Small intestine (tissue), 7 donors: Measurements from ENCODE around the gene MAPK1. TPM values are rescaled to one million over a fixed set of nuclear protein-coding genes. Genes with fewer than 3 reads are reported as not detected.
A peak's percentile ranks its signal among the peaks of the same experiment; 100 is the strongest.
"Not testable (repeated sequence)": the region's sequence is repeated elsewhere in the genome, so short reads cannot be mapped to it uniquely, and the experiment has no call there.

Experiments
- DNase-seq, 2 donors: peaks; one replicate each; pipeline versions ENCODE4 v3.0.0 to v3.0.0-alpha.2; 2013
- FAIRE-seq: peaks from 2 replicates; lab custom pipeline; 2012; peaks lifted over from hg19 to GRCh38; lab: Jason Lieb, UNC
- H3K27ac ChIP-seq, 3 donors: one replicate each; pipeline ENCODE4 v1.5.1; 2013; ENCODE audit warnings: low read length in 2 of 3, mild to moderate bottlenecking in 2 of 3, control low read depth in 1 of 3, inconsistent platforms in 1 of 3, low read depth in 1 of 3, moderate library complexity in 1 of 3
- H3K27me3 ChIP-seq, 3 donors: one replicate each; pipeline ENCODE4 v1.6.1; 2013; ENCODE audit warnings: low read length in 3 of 3, inconsistent platforms in 1 of 3; ENCODE audit not compliant: control insufficient read depth in 3 of 3, insufficient read depth in 3 of 3
- H3K36me3 ChIP-seq, 3 donors: one replicate each; pipeline ENCODE4 v1.6.1; 2013; ENCODE audit warnings: low read length in 3 of 3, inconsistent platforms in 1 of 3, low read depth in 1 of 3, mild to moderate bottlenecking in 1 of 3, moderate library complexity in 1 of 3; ENCODE audit not compliant: control insufficient read depth in 3 of 3, insufficient read depth in 2 of 3
- H3K4me1 ChIP-seq, 3 donors: one replicate each; pipeline ENCODE4 v1.6.1; 2013; ENCODE audit warnings: low read length in 2 of 3, inconsistent platforms in 1 of 3, low read depth in 1 of 3, mild to moderate bottlenecking in 1 of 3, moderate library complexity in 1 of 3; ENCODE audit not compliant: control insufficient read depth in 3 of 3, insufficient read depth in 2 of 3
- H3K4me3 ChIP-seq, 3 donors: one replicate each; pipeline ENCODE4 v1.5.1; 2013; ENCODE audit warnings: low read length in 3 of 3, control low read depth in 1 of 3, inconsistent platforms in 1 of 3, low read depth in 1 of 3, mild to moderate bottlenecking in 1 of 3, moderate library complexity in 1 of 3
- H3K9me3 ChIP-seq, 2 donors: one replicate each; pipeline ENCODE4 v1.6.1; 2013; ENCODE audit warnings: low read depth in 1 of 2, low read length in 1 of 2; ENCODE audit not compliant: control insufficient read depth in 2 of 2, insufficient read depth in 1 of 2
- WGBS, 3 donors: extraction: QIAGEN DNeasy Blood & Tissue Kit; methylation state at CpG; one replicate each; pipeline ENCODE4 v1.1.7; 2013; 5-methylcytosine and 5-hydroxymethylcytosine counted together
- polyA plus RNA-seq, 4 donors: library from polyadenylated mRNA; stranded (reverse) in 3 of 4; unstranded in 1 of 4; fragments of 200-250 nt in 3 of 4; fragments of 120-200 nt in 1 of 4; gene quantifications; one replicate each; pipeline versions ENCODE4 v1.2.1 to v1.2.3, GENCODE V29; 2013
- donor health status: healthy with polysubstance abuse.
- donor health status: control.
- donor health status: control.
- donor health status: Bipolar disorder and iron deficiency.
- donor health status: healthy.

MAPK1 gene
- polyA plus RNA-seq, 4 donors = 10.3 to 76.5 (median 14.2) TPM

- 0 to 1% (median 1%) methylated on average over 54 to 102 of the region's 102 CpGs for WGBS, 3 donors
- Histone ChIP-seq H3K4me3 (peak within 1 kb of the TSS; percentile 44 to 59 (median 57)), H3K4me1 (peaks cover 0 to 7% (median 3%) of the 10 kb centered on the region in 3 donors), H3K9me3 (no peaks in the 10 kb centered on the region), H3K27ac (peak within 1 kb of the TSS in 1 of 3 donors; percentile 82), H3K27me3 (peaks cover 0 to 29% (median 0%) of the 10 kb centered on the region in 3 donors), H3K36me3 (no peaks in the 10 kb centered on the region)
- DNase-seq (peak; percentile 94 to 98), FAIRE-seq (no peak)
Observed at GRCh38 chr22:21735200-21736083, 132.0 kb downstream of the MAPK1 start, which contains the start of gene YPEL1. TSS of gene YPEL1 (minus strand) at chr22:21735794. CDS start at chr22:21710744, 25,050 bp downstream.

- peak in 1 of 2 donors; percentile 32 for DNase-seq
- H3K9me3 ChIP-seq = no peaks in the 10 kb centered on the region
- peaks cover 0 to 29% (median 0%) of the 10 kb centered on the region in 3 donors for H3K27me3 ChIP-seq
- no peaks in the 10 kb centered on the region for H3K36me3 ChIP-seq
- 17 to 21% (median 17%) methylated on average over 8 of the region's 8 CpGs for WGBS, 3 donors
- peak overlapping the region; percentile 44 to 59 (median 57) for H3K4me3 ChIP-seq
- FAIRE-seq = no peak
- H3K27ac ChIP-seq = peak overlapping the region in 1 of 3 donors; percentile 82
- peaks cover 0 to 7% (median 3%) of the 10 kb centered on the region in 3 donors for H3K4me1 ChIP-seq
Observed at GRCh38 chr22:21734540-21735199, 132.8 kb downstream of the MAPK1 start.

GRCh38 chr22:21731503-21731902, 135.9 kb downstream of the MAPK1 start:
- WGBS, 3 donors = 74 to 81% (median 74%) methylated on average over 5 of the region's 5 CpGs
- no peak for DNase-seq

GRCh38 chr22:21730535-21731308, 136.7 kb downstream of the MAPK1 start:
- Histone ChIP-seq H3K27ac (no peak overlapping the region), H3K9me3 (no peaks in the 10 kb centered on the region), H3K4me3 (no peak overlapping the region), H3K27me3 (peaks cover 0 to 16% (median 0%) of the 10 kb centered on the region in 3 donors), H3K4me1 (peaks cover 0 to 7% (median 0%) of the 10 kb centered on the region in 3 donors), H3K36me3 (no peaks in the 10 kb centered on the region)
- FAIRE-seq (no peak), DNase-seq (no peak)
- WGBS, 3 donors = 93 to 95% (median 94%) methylated on average over 9 of the region's 9 CpGs

More at GRCh38 chr22:21731503-21731902, 135.9 kb downstream of the MAPK1 start:
- Histone ChIP-seq H3K27ac (no peak overlapping the region), H3K4me3 (no peak overlapping the region), H3K4me1 (peaks cover 0 to 7% (median 3%) of the 10 kb centered on the region in 3 donors), H3K27me3 (peaks cover 0 to 19% (median 0%) of the 10 kb centered on the region in 3 donors), H3K36me3 (no peaks in the 10 kb centered on the region), H3K9me3 (no peaks in the 10 kb centered on the region)
- no peak for FAIRE-seq

- not testable (repeated sequence) for FAIRE-seq, DNase-seq
Observed at GRCh38 chr22:21729184-21729583, 138.3 kb downstream of the MAPK1 start.

GRCh38 chr22:21728270-21728669, 139.2 kb downstream of the MAPK1 start:
- 79 to 83% (median 80%) methylated on average over 12 of the region's 12 CpGs for WGBS, 3 donors
- Histone ChIP-seq H3K4me3 (no peak overlapping the region), H3K4me1 (no peaks in the 10 kb centered on the region), H3K9me3 (no peaks in the 10 kb centered on the region), H3K27me3 (no peaks in the 10 kb centered on the region), H3K36me3 (no peaks in the 10 kb centered on the region), H3K27ac (no peak overlapping the region)
- no peak for DNase-seq
- no peak for FAIRE-seq

More at GRCh38 chr22:21729184-21729583, 138.3 kb downstream of the MAPK1 start:
- H3K36me3 ChIP-seq, H3K4me3 ChIP-seq, H3K9me3 ChIP-seq, H3K27ac ChIP-seq, H3K4me1 ChIP-seq, H3K27me3 ChIP-seq: not testable (repeated sequence)
- 74 to 83% (median 75%) methylated on average over 3 of the region's 3 CpGs for WGBS, 3 donors

GRCh38 chr22:21727768-21728167, 139.7 kb downstream of the MAPK1 start:
- H3K4me1 ChIP-seq = no peaks in the 10 kb centered on the region
- H3K27ac ChIP-seq = no peak overlapping the region
- H3K36me3 ChIP-seq = no peaks in the 10 kb centered on the region
- no peak overlapping the region for H3K4me3 ChIP-seq
- FAIRE-seq (no peak), DNase-seq (no peak)
- WGBS, 3 donors = 87 to 95% (median 92%) methylated on average over 10 of the region's 10 CpGs
- no peaks in the 10 kb centered on the region for H3K9me3 ChIP-seq
- H3K27me3 ChIP-seq = no peaks in the 10 kb centered on the region

- 89 to 97% (median 91%) methylated on average over 4 of the region's 4 CpGs for WGBS, 3 donors
- FAIRE-seq = no peak
- no peak for DNase-seq
- Histone ChIP-seq H3K27me3 (no peaks in the 10 kb centered on the region), H3K4me1 (no peaks in the 10 kb centered on the region), H3K36me3 (no peaks in the 10 kb centered on the region), H3K9me3 (no peaks in the 10 kb centered on the region), H3K27ac (no peak overlapping the region), H3K4me3 (no peak overlapping the region)
Observed at GRCh38 chr22:21727159-21727558, 140.3 kb downstream of the MAPK1 start.
